HCT116 (cell line): Measurements from ENCODE around the gene DYNLL2. TPM values are rescaled to one million over a fixed set of nuclear protein-coding genes. Genes with fewer than 3 reads are reported as not detected.
"Not testable (repeated sequence)": the region's sequence is repeated elsewhere in the genome, so short reads cannot be mapped to it uniquely, and the experiment has no call there.

Experiments used
- ATAC-seq: fragments of 200-7000 bp; cut with Tn5 transposase; 2 replicates; pipeline ENCODE4 v1.9.1; 2020; ENCODE audit warnings: mild to moderate bottlenecking, moderate library complexity
- BruUV-seq: library from RNA; stranded (reverse); fragments of 400-500 nt; replicated peaks from 2 replicates; lab custom pipeline; 2021; lab: Mats Ljungman, UMichigan
- CTCF ChIA-PET: fragments of 300-600 bp; sonication (Branson Sonifier 250); formaldehyde crosslinking; loops from one replicate; lab custom pipeline; 2021; ENCODE audit warnings: antibody characterized with exemption; lab: Charles Lee
- POLR2A ChIA-PET: fragments of 300-600, 350-600 bp; sonication (Branson Sonifier 250); formaldehyde crosslinking; loops from one replicate; lab custom pipeline; 2021; ENCODE audit warnings: antibody characterized with exemption; lab: Charles Lee
- RAD21 ChIA-PET, 2 experiments: fragments of 300-600 bp; sonication (Branson Sonifier 250); formaldehyde crosslinking; loops; one replicate each; lab custom pipeline; 2023; ENCODE audit warnings: low total read pairs in 2 of 2; ENCODE audit not compliant: uncharacterized antibody in 2 of 2, unreplicated experiment in 2 of 2, low non-redundant PET in 1 of 2; lab: Charles Lee
- DNase-seq: peaks from one replicate; pipeline ENCODE4 v3.0.0-alpha.2; 2010; ENCODE audit warnings: low read depth, low spot score
- H2AFZ ChIP-seq: fragments of 200-600 bp; shearing (Covaris generic), sonication (generic); 2 replicates; pipeline ENCODE4 v1.6.1; 2017; ENCODE audit warnings: low read depth, mixed run types, mixed read lengths, antibody characterized with exemption, low read length; ENCODE audit not compliant: poor library complexity, severe bottlenecking
- H3K27ac ChIP-seq: 2 replicates; pipeline ENCODE4 v1.5.1; 2012; ENCODE audit warnings: low read depth, low read length
- H3K27me3 ChIP-seq: fragments of 200-600 bp; sonication (generic); 2 replicates; pipeline ENCODE4 v1.6.1; 2016; ENCODE audit warnings: mixed run types, low read length, mixed read lengths; ENCODE audit not compliant: insufficient read depth
- H3K36me3 ChIP-seq, 2 experiments: fragments of 200-500 bp in 1 of 2; fragments of 200-600 bp in 1 of 2; sonication (Bioruptor generic) in 1 of 2; sonication (generic) in 1 of 2; 2 replicates each; pipeline versions ENCODE4 v1.5.1 to v1.6.1; 2014 to 2016; ENCODE audit warnings: low read length in 2 of 2, inconsistent platforms in 1 of 2, mixed read lengths in 1 of 2, mixed run types in 1 of 2; ENCODE audit not compliant: insufficient read depth in 2 of 2, control insufficient read depth in 1 of 2
- H3K4me1 ChIP-seq, 2 experiments: fragments of 200-600 bp in 1 of 2; sonication (generic) in 1 of 2; 2 replicates each; pipeline versions ENCODE4 v1.5.1 to v1.6.1; 2012 to 2017; ENCODE audit warnings: low read length in 2 of 2, inconsistent platforms in 1 of 2, mild to moderate bottlenecking in 1 of 2, mixed read lengths in 1 of 2, mixed run types in 1 of 2, moderate library complexity in 1 of 2; ENCODE audit not compliant: insufficient read depth in 2 of 2, control insufficient read depth in 1 of 2
- H3K4me2 ChIP-seq: fragments of 200-600 bp; sonication (generic); 2 replicates; pipeline ENCODE4 v1.6.1; 2017; ENCODE audit warnings: mixed run types, low read length, mixed read lengths
- H3K4me3 ChIP-seq, 2 experiments: fragments of 200-600 bp in 1 of 2; sonication (generic) in 1 of 2; replicated peaks in 1 of 2; 2 replicates each; pipeline ENCODE4 v1.5.1; 2011 to 2016; ENCODE audit warnings: low read length in 2 of 2, control low read depth in 1 of 2, low read depth in 1 of 2, mild to moderate bottlenecking in 1 of 2, mixed read lengths in 1 of 2, mixed run types in 1 of 2
- H3K79me2 ChIP-seq: fragments of 200-600 bp; sonication (generic); 2 replicates; pipeline ENCODE4 v1.6.1; 2017; ENCODE audit warnings: mild to moderate bottlenecking, mixed run types, low read length, moderate library complexity, mixed read lengths; ENCODE audit not compliant: insufficient read depth
- H3K9ac ChIP-seq: fragments of 200-600 bp; sonication (generic); 2 replicates; pipeline ENCODE4 v1.6.1; 2016; ENCODE audit warnings: low read length, mixed read lengths
- H3K9me2 ChIP-seq: fragments of 200-600 bp; sonication (generic), shearing (Covaris generic); 2 replicates; pipeline ENCODE4 v1.6.1; 2017; ENCODE audit warnings: mixed run types, mild to moderate bottlenecking, moderate library complexity; ENCODE audit not compliant: insufficient read depth
- H3K9me3 ChIP-seq, 2 experiments: fragments of 200-500 bp in 1 of 2; fragments of 200-600 bp in 1 of 2; sonication (Bioruptor generic) in 1 of 2; sonication (generic) in 1 of 2; 2 replicates each; pipeline ENCODE4 v1.6.1; 2014 to 2017; ENCODE audit warnings: low read length in 2 of 2, mixed read lengths in 2 of 2, inconsistent platforms in 1 of 2, low read depth in 1 of 2, mild to moderate bottlenecking in 1 of 2, mixed run types in 1 of 2, moderate library complexity in 1 of 2; ENCODE audit not compliant: control insufficient read depth in 1 of 2, insufficient read depth in 1 of 2
- H4K20me1 ChIP-seq: fragments of 200-600 bp; sonication (generic), shearing (Covaris generic); 2 replicates; pipeline ENCODE4 v1.6.1; 2017; ENCODE audit warnings: mixed run types, mild to moderate bottlenecking, moderate library complexity; ENCODE audit not compliant: insufficient read depth
- EZH2phosphoT487 ChIP-seq: fragments of 200-600 bp; IDR thresholded peaks from 2 replicates; pipeline ENCODE4 v1.6.1; 2018; ENCODE audit warnings: antibody characterized with exemption, borderline replicate concordance
- ZFX ChIP-seq: fragments of 450-650 bp; IDR thresholded peaks from 2 replicates; pipeline ENCODE4 v1.6.1; 2017
- intact Hi-C: fragments of 100-400 bp; cut with micrococcal nuclease; formaldehyde crosslinking; loops from 2 replicates; pipeline ENCODE4 v1.10.0; 2022
- total RNA-seq: library from RNA; stranded (reverse); gene quantifications from one replicate; pipeline ENCODE4 v1.2.1, GENCODE V29; 2021; ENCODE audit not compliant: unreplicated experiment

DYNLL2 gene
- total RNA-seq, 1 experiment from 2014 or later, result 54.9 TPM

- no peak for TF ChIP-seq ZFX
- no peak for TF ChIP-seq EZH2phosphoT487
- peaks cover 49% of the 10 kb centered on the region for H3K27me3 ChIP-seq
- no peaks in the 10 kb centered on the region for H3K79me2 ChIP-seq
- ATAC-seq (no peak), DNase-seq (no peak)
- no peak overlapping the region for H3K4me3 ChIP-seq
- H3K9me3 ChIP-seq, result no peaks in the 10 kb centered on the region
- RAD21 ChIA-PET, result no interaction called here
- H3K4me2 ChIP-seq, result no peak overlapping the region
- H4K20me1 ChIP-seq, result no peaks in the 10 kb centered on the region
- H3K9me2 ChIP-seq, result no peaks in the 10 kb centered on the region
- intact Hi-C loops, result no loop called here
- CTCF ChIA-PET, result no interaction called here
- H3K27ac ChIP-seq, result no peak overlapping the region
- H3K36me3 ChIP-seq, result no peaks in the 10 kb centered on the region
- no peak overlapping the region for H2AFZ ChIP-seq
- BruUV-seq, result no TSS peak
- H3K4me1 ChIP-seq, result no peaks in the 10 kb centered on the region
- POLR2A ChIA-PET, result interaction anchor here (0.6 kb wide), 1 partner anchor 45 kb away, joined by 3 read pairs; the partner anchor contains the start of gene DYNLL2
- no peak overlapping the region for H3K9ac ChIP-seq
Observed at GRCh38 chr17:58127846-58128245, 44.6 kb downstream of the DYNLL2 start.

- H3K4me2 ChIP-seq, DNase-seq, H3K9me3 ChIP-seq, H3K9ac ChIP-seq, H3K9me2 ChIP-seq, CTCF ChIA-PET, H2AFZ ChIP-seq, POLR2A ChIA-PET, H3K4me1 ChIP-seq, ATAC-seq, RAD21 ChIA-PET, H4K20me1 ChIP-seq, BruUV-seq, H3K27ac ChIP-seq, H3K79me2 ChIP-seq, intact Hi-C loops, H3K36me3 ChIP-seq, H3K4me3 ChIP-seq: not testable (repeated sequence)
- peaks cover 63% of the 10 kb centered on the region for H3K27me3 ChIP-seq
Observed at GRCh38 chr17:58132697-58133096, 49.5 kb downstream of the DYNLL2 start.
